Measurements from ENCODE around the gene GIGYF2.

The GIGYF2 gene

GRCh38 chr2:232863996-232864395, 166.9 kb downstream of the GIGYF2 start:
- DNase-seq (ENCODE audit: low read depth): no peak

- no peak for DNase-seq (ENCODE audit: low read depth)
Measured at GRCh38 chr2:232865165-232865564, 168.0 kb downstream of the GIGYF2 start.

- DNase-seq (ENCODE audit: low read depth): no peak
Measured at GRCh38 chr2:232866104-232866503, 169.0 kb downstream of the GIGYF2 start.

GRCh38 chr2:232869138-232870017, 172.2 kb downstream of the GIGYF2 start:
- DNase-seq (ENCODE audit: low read depth): no peak

- no peak for DNase-seq (ENCODE audit: low read depth)
Measured at GRCh38 chr2:232870018-232870765, 173.1 kb downstream of the GIGYF2 start, which contains the start of gene SNORC. Gene SNORC (plus strand): TSS chr2:232870264. CDS start chr2:232870342, 78 bp downstream.

GRCh38 chr2:232870766-232871371, 173.7 kb downstream of the GIGYF2 start:
- no peak for DNase-seq (ENCODE audit: low read depth)

- no peak for DNase-seq (ENCODE audit: low read depth)
Measured at GRCh38 chr2:232871418-232871834, 174.3 kb downstream of the GIGYF2 start.

- DNase-seq (ENCODE audit: low read depth): no peak
Measured at GRCh38 chr2:232871835-232872736, 175.0 kb downstream of the GIGYF2 start.

- no peak for DNase-seq (ENCODE audit: low read depth)
Measured at GRCh38 chr2:232872826-232873225, 175.7 kb downstream of the GIGYF2 start.

- no peak for DNase-seq (ENCODE audit: low read depth)
Measured at GRCh38 chr2:232873292-232873908, 176.3 kb downstream of the GIGYF2 start.

GRCh38 chr2:232873909-232874641, 176.9 kb downstream of the GIGYF2 start:
- no peak for DNase-seq (ENCODE audit: low read depth)

GRCh38 chr2:232874677-232875223, 177.6 kb downstream of the GIGYF2 start:
- no peak for DNase-seq (ENCODE audit: low read depth)

- DNase-seq (ENCODE audit: low read depth): no peak
Measured at GRCh38 chr2:232875256-232876121, 178.4 kb downstream of the GIGYF2 start.

- no peak for DNase-seq (ENCODE audit: low read depth)
Measured at GRCh38 chr2:232876161-232876977, 179.2 kb downstream of the GIGYF2 start.

- DNase-seq (ENCODE audit: low read depth): no peak
Measured at GRCh38 chr2:232876978-232877441, 179.9 kb downstream of the GIGYF2 start.

GRCh38 chr2:232877940-232878511, 180.9 kb downstream of the GIGYF2 start:
- no peak for DNase-seq (ENCODE audit: low read depth)

- DNase-seq (ENCODE audit: low read depth): no peak
Measured at GRCh38 chr2:232878855-232879617, 181.9 kb downstream of the GIGYF2 start.
